ENCODE measurements around the gene ZNF629. TPM values are rescaled to one million over a fixed set of nuclear protein-coding genes. Genes with fewer than 3 reads are reported as not detected.
A peak's percentile ranks its signal among the peaks of the same experiment; 100 is the strongest.

The ZNF629 gene
- polyA plus RNA-seq, 1 experiment: 5.1 TPM

DNA sequence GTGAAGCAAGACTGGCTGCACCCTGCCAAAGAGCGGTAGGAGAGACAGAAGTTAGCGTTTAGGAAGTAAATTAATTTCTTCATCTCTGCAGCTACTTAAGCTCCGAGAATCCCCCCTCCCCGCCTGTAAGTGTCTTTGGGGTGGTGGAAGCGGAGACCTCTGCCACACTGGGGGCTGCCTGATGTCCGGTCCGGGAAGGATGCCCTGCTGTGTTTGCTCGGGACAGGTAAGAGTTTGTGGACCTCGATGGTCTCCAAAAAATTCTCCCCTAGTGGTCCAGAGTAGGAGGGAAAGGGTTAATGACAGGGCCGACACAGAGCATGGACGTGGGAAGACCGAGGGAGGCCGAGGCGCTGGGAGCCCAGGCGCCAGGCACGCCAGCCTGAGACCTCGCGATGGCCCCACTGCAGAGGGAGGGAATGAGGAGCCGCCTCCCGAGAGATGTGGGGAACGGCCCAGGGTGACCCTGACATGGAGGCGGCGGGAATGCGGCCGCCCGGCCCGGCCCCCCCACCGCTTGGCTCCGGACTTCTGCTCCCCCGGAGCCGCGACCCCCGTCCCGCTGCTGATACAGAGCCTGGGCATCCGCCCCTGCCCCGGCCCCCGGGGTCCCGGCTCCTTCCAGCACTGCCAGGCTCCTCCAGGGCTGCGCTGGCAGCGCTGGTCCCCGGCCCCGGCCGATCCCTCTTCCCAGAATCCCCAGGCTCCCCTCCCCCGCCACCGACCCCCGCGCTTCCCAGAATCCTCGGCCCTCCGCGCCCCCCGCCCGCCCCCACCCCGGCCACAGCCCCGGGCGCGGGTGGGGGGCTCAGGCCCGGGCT is 680 bp downstream of the ZNF629 start:
- POLR2A ChIA-PET: interaction anchor here (0.5 to 3.0 kb wide), 6 partner anchors 12 to 89 kb away, joined by 3 to 70 read pairs (median 4); partner anchors contain the start of gene PHKG2
- TF ChIP-seq, protein P1, sequence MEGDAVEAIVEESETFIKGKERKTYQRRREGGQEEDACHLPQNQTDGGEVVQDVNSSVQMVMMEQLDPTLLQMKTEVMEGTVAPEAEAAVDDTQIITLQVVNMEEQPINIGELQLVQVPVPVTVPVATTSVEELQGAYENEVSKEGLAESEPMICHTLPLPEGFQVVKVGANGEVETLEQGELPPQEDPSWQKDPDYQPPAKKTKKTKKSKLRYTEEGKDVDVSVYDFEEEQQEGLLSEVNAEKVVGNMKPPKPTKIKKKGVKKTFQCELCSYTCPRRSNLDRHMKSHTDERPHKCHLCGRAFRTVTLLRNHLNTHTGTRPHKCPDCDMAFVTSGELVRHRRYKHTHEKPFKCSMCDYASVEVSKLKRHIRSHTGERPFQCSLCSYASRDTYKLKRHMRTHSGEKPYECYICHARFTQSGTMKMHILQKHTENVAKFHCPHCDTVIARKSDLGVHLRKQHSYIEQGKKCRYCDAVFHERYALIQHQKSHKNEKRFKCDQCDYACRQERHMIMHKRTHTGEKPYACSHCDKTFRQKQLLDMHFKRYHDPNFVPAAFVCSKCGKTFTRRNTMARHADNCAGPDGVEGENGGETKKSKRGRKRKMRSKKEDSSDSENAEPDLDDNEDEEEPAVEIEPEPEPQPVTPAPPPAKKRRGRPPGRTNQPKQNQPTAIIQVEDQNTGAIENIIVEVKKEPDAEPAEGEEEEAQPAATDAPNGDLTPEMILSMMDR (IDR thresholded peaks at IDR 0.05; ENCODE audit: low read depth, low read length): no peak
- Histone ChIP-seq H3K27me3 (ENCODE audit: control insufficient read depth, insufficient read depth, low read length) (no peaks in the 10 kb centered on the region), H3K9me3 (ENCODE audit: control insufficient read depth, insufficient read depth, low read length) (no peaks in the 10 kb centered on the region; the same call in 1 of the 2 replicates), H3K27ac (ENCODE audit: low read depth, low read length) (peak overlapping the region; percentile 21), H3K4me3 (ENCODE audit: low read depth, low read length) (peak overlapping the region; percentile 90)
- CTCF ChIA-PET: interaction anchor here (1.5 kb wide), 1 partner anchor 58 kb away, joined by 4 read pairs; no protein-coding TSS in a partner anchor
- no peak for DNase-seq (ENCODE audit: low read depth, low spot score)

DNA sequence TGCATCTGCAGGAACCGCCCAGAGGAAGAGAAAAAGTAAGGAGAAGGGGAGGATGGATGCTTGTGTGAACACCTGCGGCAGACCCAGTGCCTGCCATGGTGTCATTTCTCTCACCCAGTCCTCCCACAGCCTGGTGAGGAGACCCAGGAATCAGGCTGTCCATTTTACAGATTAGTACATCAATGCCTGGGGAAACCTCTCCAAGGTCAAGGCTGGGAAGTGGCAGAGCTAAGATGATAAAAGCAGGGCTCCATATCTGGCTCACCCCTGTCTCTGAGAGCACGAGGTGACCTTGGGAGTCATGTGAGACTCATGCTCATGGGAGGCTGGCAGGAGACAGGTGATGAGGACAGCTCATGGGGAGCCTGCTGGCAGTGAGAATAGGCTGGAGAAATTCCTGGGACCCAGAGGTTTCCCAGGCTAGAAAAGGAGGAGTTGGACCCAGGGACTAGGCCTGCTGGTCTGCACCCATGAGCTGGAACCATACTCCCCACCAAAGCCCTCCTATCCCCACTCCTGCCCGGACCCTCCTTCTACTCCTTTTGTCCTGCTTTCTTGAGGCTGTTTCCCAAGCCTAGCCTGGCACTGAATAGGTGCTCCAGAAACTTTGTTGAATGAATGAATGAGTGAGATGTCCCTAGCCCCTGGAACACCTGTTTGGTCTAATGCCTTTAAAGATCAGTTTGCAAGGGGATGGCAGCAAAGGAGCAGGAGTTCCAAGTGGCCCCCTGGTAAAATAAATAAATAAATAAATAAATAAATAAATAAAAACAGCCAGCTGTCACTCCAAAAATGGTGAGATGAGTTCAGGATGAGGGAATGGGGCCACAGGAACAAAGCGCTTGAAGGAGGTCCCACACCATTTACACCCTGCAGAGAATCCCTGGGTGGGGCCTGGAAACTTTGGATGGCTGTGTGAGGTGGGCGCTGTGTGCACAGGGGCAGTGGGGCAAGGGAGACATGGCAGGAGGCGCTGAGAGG is 1.6 kb downstream of the ZNF629 start:
- Histone ChIP-seq H3K4me3 (ENCODE audit: low read depth, low read length) (peak overlapping the region; percentile 90), H3K27ac (ENCODE audit: low read depth, low read length) (no peak overlapping the region), H3K9me3 (ENCODE audit: control insufficient read depth, insufficient read depth, low read length) (no peaks in the 10 kb centered on the region; the same call in 1 of the 2 replicates), H3K27me3 (ENCODE audit: control insufficient read depth, insufficient read depth, low read length) (no peaks in the 10 kb centered on the region)
- TF ChIP-seq, protein P1 (IDR thresholded peaks at IDR 0.05; ENCODE audit: low read depth, low read length): no peak
- ChIA-PET CTCF (interaction anchor here (1.0 kb wide), 1 partner anchor 20 kb away, joined by 3 read pairs; no protein-coding TSS in a partner anchor), POLR2A (interaction anchor here (3.0 kb wide), 1 partner anchor 20 kb away, joined by 70 read pairs; no protein-coding TSS in a partner anchor)
- no peak for DNase-seq (ENCODE audit: low read depth, low spot score)

DNA sequence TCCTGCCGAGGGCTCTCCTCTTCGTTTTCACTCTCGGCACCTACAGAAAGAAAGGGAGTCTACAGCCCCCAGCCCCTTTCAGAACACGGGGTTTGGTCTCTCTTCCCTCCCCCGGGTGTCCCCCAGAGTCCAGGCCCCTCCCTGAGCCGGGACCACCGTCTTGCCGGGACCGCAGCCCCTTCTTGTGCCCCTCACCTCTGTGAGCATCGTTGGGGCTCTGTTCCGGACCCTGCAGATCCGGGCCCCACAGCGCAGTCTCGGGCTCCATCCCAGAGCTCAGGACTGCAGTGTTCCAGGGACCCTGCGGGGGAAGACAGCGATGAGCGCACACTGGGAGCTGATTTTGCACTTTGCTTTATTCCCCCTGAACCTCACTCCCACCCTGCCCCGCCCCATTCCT is 2.8 kb downstream of the ZNF629 start:
- CTCF ChIA-PET: interaction anchor here (1.0 kb wide), 1 partner anchor 21 kb away, joined by 3 read pairs; no protein-coding TSS in a partner anchor
- TF ChIP-seq, protein P1 (IDR thresholded peaks at IDR 0.05; ENCODE audit: low read depth, low read length): no peak
- H3K27me3 ChIP-seq (ENCODE audit: control insufficient read depth, insufficient read depth, low read length): no peaks in the 10 kb centered on the region
- no peaks in the 10 kb centered on the region; the same call in 1 of the 2 replicates for H3K9me3 ChIP-seq (ENCODE audit: control insufficient read depth, insufficient read depth, low read length)
- POLR2A ChIA-PET: interaction anchor here (1.0 kb wide), 1 partner anchor 21 kb away, joined by 3 read pairs; no protein-coding TSS in a partner anchor
- DNase-seq (ENCODE audit: low read depth, low spot score): no peak
- H3K4me3 ChIP-seq (ENCODE audit: low read depth, low read length): no peak overlapping the region
- no peak overlapping the region for H3K27ac ChIP-seq (ENCODE audit: low read depth, low read length)

DNA sequence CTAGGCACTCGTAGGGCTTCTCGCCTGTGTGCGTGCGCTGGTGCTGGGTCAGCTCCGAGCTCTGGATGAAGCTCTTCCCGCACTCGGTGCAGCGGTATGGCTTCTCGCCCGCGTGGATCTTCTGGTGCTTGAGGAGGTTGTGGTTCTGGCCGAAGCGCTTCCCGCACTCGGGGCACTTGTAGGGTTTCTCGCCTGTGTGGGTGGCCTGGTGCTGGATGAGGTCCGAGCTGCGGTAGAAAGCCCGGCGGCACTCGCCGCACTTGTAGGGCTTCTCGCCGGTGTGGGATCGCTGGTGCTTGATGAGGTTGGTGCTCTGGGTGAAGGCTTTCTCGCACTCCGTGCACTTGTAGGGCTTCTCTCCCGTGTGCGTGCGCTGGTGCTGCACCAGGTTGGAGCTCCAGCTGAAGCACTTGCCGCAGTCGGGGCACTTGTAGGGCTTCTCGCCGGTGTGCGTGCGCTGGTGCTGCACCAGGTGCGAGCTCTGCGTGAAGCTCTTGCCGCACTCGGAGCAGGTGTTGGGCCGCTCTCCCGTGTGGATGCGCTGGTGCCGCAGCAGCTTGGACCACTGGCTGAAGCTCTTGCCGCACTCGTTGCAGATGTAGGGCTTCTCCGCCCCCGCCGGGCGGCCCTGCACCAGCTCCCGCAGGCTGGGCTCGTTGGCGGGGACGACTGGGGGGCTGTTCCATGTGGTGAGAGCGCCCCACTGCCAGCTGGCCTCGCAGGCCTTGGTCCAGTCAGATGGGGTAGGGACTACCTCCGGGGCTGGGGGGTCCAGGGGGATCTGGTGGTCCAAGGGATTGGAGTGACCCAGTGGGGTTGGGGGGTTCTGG is 3.5 kb downstream of the ZNF629 start:
- H3K4me3 ChIP-seq (ENCODE audit: low read depth, low read length): no peak overlapping the region
- POLR2A ChIA-PET: interaction anchor here (0.6 to 1.0 kb wide), 2 partner anchors 14 to 22 kb away, joined by 3 to 5 read pairs; no protein-coding TSS in a partner anchor
- H3K27ac ChIP-seq (ENCODE audit: low read depth, low read length): no peak overlapping the region
- CTCF ChIA-PET: no interaction called here
- no peaks in the 10 kb centered on the region; the same call in 1 of the 2 replicates for H3K9me3 ChIP-seq (ENCODE audit: control insufficient read depth, insufficient read depth, low read length)
- TF ChIP-seq, protein P1 (IDR thresholded peaks at IDR 0.05; ENCODE audit: low read depth, low read length): no peak
- no peaks in the 10 kb centered on the region for H3K27me3 ChIP-seq (ENCODE audit: control insufficient read depth, insufficient read depth, low read length)
- no peak for DNase-seq (ENCODE audit: low read depth, low spot score)

All from AG04450 (cell line).